GM10266 (cell line): ENCODE data around the gene TUBAL3.

ENCODE experiments used
- DNase-seq: peaks from one replicate; pipeline ENCODE4 v3.0.0; 2012; ENCODE audit errors: extremely low spot score
- TF ChIP-seq, protein P1 (sequence below): IDR thresholded peaks from 2 replicates; pipeline ENCODE4 v1.5.1; 2012; ENCODE audit warnings: mild to moderate bottlenecking, low read depth; ENCODE audit not compliant: control insufficient read depth, insufficient read depth; ENCODE audit errors: missing control alignments

TUBAL3 gene

DNA sequence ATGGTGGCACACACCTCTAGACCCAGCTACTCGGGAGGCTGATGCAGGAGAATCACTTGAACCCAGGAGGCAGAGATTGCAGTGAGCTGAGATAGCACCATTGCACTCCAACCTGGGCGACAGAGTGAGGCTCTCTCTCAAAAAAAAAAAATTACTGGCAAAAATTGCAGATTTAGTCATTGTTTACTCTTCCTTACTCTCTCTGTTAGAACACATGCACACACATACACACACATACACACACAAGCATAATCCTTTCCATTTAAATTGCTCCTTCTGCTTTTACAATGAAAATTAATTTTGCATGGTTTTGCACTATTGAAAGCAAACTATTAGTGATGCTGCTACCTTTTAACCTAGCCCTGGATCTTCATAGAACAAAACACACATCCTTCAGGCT is 55.3 kb downstream of the TUBAL3 start:
- TF ChIP-seq, protein P1, sequence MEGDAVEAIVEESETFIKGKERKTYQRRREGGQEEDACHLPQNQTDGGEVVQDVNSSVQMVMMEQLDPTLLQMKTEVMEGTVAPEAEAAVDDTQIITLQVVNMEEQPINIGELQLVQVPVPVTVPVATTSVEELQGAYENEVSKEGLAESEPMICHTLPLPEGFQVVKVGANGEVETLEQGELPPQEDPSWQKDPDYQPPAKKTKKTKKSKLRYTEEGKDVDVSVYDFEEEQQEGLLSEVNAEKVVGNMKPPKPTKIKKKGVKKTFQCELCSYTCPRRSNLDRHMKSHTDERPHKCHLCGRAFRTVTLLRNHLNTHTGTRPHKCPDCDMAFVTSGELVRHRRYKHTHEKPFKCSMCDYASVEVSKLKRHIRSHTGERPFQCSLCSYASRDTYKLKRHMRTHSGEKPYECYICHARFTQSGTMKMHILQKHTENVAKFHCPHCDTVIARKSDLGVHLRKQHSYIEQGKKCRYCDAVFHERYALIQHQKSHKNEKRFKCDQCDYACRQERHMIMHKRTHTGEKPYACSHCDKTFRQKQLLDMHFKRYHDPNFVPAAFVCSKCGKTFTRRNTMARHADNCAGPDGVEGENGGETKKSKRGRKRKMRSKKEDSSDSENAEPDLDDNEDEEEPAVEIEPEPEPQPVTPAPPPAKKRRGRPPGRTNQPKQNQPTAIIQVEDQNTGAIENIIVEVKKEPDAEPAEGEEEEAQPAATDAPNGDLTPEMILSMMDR: no peak
- DNase-seq: no peak

DNA sequence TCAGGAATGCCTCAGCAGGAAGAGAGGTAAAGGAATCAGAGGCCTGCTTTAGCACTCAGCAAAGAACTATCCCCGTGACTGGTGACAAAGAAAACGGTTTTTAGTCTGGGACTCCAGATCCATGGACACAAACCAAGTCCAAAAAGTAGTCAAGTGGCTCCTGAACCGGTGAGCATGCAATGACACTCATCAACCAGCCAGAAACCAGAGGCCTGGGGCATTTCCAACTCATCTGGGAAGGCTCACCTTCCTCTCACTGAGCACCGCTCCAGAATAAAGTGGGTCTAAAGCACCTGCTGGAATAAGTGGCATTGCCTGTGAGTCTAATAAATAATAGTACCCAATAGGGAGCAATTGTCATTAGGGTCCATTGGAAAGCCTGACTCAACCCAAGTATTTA is 57.7 kb downstream of the TUBAL3 start:
- no peak for DNase-seq
- TF ChIP-seq, protein P1: no peak

DNA sequence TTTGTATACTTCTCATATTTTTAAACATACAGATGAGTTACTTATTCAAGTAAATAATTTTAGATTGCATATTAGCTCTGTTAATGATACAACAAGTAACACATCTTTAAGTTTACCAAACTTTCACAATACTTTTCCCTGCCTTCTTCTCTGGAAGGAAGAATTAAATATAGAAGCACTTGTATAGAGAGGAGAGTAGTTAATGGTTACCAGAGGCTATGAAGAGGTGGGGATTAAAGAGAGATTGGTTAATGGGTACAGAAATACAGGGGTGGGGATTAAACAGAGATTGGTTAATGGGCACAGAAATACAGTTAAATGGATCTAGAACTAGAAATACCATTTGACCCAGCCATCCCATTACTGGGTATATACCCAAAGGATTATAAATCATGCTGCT is 59.9 kb downstream of the TUBAL3 start:
- DNase-seq: no peak
- TF ChIP-seq, protein P1: no peak

DNA sequence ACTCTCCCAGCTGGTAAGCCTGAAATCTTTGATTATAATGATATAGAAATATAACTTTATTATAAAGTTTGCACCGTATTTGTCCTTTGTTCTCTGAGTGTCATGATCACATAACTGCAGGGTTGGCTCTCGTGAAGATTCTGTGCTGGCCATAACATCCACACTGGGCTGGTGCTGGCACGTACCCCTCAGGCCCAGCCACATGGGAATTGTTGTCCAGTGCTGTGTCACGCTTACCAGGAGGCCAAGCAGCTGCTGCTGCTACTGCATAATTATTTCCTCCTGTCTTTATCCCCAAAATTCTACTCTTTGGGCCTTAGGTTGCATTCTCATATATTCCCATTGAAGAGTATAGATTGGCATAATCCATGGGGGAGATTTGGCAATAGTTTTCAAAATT is 60.6 kb downstream of the TUBAL3 start:
- TF ChIP-seq, protein P1: no peak
- DNase-seq: no peak

DNA sequence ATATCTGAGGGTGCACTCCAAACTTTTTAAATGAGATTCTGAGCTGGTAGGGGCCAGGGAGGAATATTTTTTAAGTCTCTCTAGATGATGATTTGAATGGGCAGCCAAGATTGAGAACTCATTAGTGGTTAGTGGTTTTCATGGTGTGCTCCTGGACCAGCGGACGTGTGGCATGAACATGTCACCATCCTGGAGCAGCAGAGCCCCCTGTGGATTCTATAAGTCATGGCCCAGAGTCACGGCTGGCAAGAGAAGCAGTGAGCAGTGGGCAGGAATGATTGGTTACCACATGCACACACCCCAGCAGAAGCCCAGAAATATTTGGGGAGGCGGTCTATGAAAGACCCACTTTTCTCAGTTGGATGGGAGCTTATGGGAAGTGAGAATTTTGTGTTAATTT is 61.1 kb downstream of the TUBAL3 start:
- TF ChIP-seq, protein P1: no peak
- DNase-seq: no peak
